Measurements from ENCODE around the gene ADAMTS17.

The ADAMTS17 gene

GRCh38 chr15:100330221-100330620 is 11.6 kb downstream of the ADAMTS17 start:
- DNase-seq (ENCODE audit: low read depth), result no peak
- no peak overlapping the region for H3K4me3 ChIP-seq (ENCODE audit: control insufficient read depth, low read depth, low read length)
- no peak for TF ChIP-seq CTCF (conservative IDR thresholded peaks at IDR 0.05; ENCODE audit: control insufficient read depth, insufficient read depth, low read depth, low read length)

GRCh38 chr15:100328796-100329195 is 13.0 kb downstream of the ADAMTS17 start:
- no peak for DNase-seq (ENCODE audit: low read depth)
- H3K4me3 ChIP-seq (ENCODE audit: control insufficient read depth, low read depth, low read length), result no peak overlapping the region
- TF ChIP-seq CTCF (conservative IDR thresholded peaks at IDR 0.05; ENCODE audit: control insufficient read depth, insufficient read depth, low read depth, low read length), result no peak

DNA sequence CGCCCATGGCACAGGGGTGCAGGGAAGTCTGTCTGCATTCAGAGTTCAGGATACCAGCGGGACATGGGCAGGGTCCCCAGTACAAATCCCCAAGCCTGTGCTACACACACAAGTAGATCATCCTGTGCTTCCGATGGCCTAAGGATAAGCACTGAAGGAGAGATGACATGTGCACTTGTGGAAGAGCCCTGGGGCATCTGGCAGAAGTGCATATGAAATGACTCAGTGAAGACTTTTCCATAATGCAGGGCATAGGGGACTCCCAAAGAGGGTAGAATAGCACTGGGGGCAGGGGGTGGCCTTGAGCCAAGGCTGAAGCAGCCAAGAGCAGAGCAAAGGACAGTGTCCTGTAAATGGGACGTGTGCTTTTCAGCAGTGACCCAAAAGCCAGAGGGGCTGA is 22.9 kb downstream of the ADAMTS17 start:
- DNase-seq (ENCODE audit: low read depth), result no peak
- no peak overlapping the region for H3K4me3 ChIP-seq (ENCODE audit: control insufficient read depth, low read depth, low read length)
- no peak for TF ChIP-seq CTCF (conservative IDR thresholded peaks at IDR 0.05; ENCODE audit: control insufficient read depth, insufficient read depth, low read depth, low read length)

- H3K4me3 ChIP-seq (ENCODE audit: control insufficient read depth, low read depth, low read length), result no peak overlapping the region
- no peak for DNase-seq (ENCODE audit: low read depth)
- TF ChIP-seq CTCF (conservative IDR thresholded peaks at IDR 0.05; ENCODE audit: control insufficient read depth, insufficient read depth, low read depth, low read length), result no peak
Observed at GRCh38 chr15:100314809-100315400, 26.9 kb downstream of the ADAMTS17 start.

DNA sequence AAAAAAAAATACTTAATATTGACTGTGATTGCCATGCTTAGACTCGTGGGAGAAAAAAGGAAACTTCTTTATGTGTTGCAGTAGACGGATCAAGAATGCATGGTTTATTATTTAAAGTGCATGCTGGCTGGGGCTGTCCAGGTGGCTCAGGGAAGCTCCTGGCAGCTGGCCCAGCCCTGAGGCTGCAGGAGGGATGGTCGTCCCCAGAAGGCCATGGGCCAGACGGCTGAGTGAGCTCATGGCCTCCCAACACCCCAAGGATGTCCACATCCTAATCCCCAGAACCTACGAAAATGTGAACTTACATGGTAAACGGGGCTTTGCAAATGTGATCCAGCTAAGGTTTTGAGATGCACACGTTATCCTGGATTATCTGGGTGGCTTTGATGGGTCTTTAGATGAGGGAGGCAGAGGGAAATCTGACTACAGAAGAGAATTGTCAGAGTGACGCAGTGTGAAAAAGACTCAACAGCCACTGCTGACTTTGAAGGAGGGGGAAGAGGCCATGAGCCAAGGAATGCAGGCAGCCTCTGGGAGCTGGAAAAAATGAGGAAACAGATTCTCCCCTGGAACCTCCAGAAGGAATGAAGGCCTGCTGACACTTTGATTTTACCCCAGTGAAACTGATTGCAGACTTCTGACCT is 29.8 kb downstream of the ADAMTS17 start:
- H3K4me3 ChIP-seq (ENCODE audit: control insufficient read depth, low read depth, low read length), result no peak overlapping the region
- DNase-seq (ENCODE audit: low read depth), result no peak
- no peak for TF ChIP-seq CTCF (conservative IDR thresholded peaks at IDR 0.05; ENCODE audit: control insufficient read depth, insufficient read depth, low read depth, low read length)

GRCh38 chr15:100311154-100311625 is 30.6 kb downstream of the ADAMTS17 start:
- H3K4me3 ChIP-seq (ENCODE audit: control insufficient read depth, low read depth, low read length), result no peak overlapping the region
- no peak for DNase-seq (ENCODE audit: low read depth)
- TF ChIP-seq CTCF (conservative IDR thresholded peaks at IDR 0.05; ENCODE audit: control insufficient read depth, insufficient read depth, low read depth, low read length), result no peak

Data from fibroblast of mammary gland (primary cell).